ENCODE measurements around the gene MAP2K2.

The MAP2K2 gene

DNA sequence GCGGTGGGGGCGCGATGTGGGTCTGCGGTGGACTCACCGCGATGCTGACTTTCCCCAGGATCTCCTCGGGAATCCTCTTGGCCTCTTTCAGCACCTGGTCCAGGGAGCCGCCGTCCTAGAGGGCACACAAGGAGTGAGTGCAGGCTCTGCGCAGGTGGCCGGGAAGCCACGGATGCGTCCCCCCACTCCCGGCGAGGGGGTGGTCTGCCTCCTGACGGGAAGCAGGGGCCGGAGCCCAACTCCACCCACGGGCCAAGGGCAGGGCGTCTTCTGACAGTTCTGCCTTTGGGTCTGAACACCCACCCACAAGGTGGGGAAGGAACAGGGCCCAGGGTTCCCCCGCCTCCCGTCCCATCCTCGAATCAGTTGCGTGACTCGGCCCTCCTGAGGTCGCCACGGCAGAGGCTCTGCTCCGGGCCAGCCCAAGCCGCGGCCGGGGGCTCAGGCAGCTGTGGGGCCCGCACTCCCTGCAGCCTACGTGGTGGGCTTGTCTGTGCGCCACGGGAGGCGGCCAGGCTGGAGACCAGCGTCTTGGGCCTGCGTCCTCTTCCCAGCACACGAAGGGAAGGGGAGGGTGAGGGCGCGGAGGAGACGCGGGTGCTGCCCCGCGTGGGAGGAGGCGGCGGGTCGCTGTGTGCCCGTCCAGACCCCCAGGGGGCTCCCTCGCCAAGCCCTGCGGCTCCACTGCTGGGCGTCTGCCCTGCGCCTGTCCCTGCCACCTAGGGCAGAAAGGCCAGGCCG is 21.4 kb downstream of the MAP2K2 start:
- H2BK12ac ChIP-seq (ENCODE audit: low read length in 2 of 2): no peak overlapping the region
- WGBS: 95% methylated on average over 53 of the region's 53 CpGs
- no peak overlapping the region for H3K14ac ChIP-seq (ENCODE audit: low read length in 2 of 2)
- peaks cover 11% of the 10 kb centered on the region for H3K4me1 ChIP-seq (ENCODE audit: control insufficient read depth, insufficient read depth, low read depth, low read length)
- DNase-seq: no peak
- no peak overlapping the region for H3K23ac ChIP-seq (ENCODE audit: low read length in 2 of 2)
- no peak overlapping the region for H2BK15ac ChIP-seq (ENCODE audit: low read depth, poor library complexity, severe bottlenecking)
- H3K4ac ChIP-seq (ENCODE audit: low read depth in 1 of 2, low read length in 2 of 2): no peak overlapping the region
- no peaks in the 10 kb centered on the region for H3K9me3 ChIP-seq (ENCODE audit: control insufficient read depth, low read length)
- no peaks in the 10 kb centered on the region for H3K27me3 ChIP-seq (ENCODE audit: control insufficient read depth in 1 of 2, insufficient read depth in 1 of 2, low read length in 2 of 2)
- H2BK120ac ChIP-seq (ENCODE audit: low read depth, low read length): no peak overlapping the region
- no peak overlapping the region for H3K27ac ChIP-seq (ENCODE audit: low read length, poor library complexity, severe bottlenecking)
- H3K18ac ChIP-seq (ENCODE audit: low read depth in 1 of 2, low read length in 2 of 2): no peak overlapping the region
- no peak overlapping the region for H3K4me3 ChIP-seq (ENCODE audit: insufficient read depth in 1 of 2, low read depth in 1 of 2, low read length in 2 of 2)
- no peak overlapping the region for H4K8ac ChIP-seq (ENCODE audit: low read length)
- peaks cover 80 to 87% of the 10 kb centered on the region in 2 experiments for H3K36me3 ChIP-seq (ENCODE audit: control insufficient read depth in 1 of 2, insufficient read depth in 2 of 2, low read depth in 1 of 2, low read length in 2 of 2)
- H2AK5ac ChIP-seq (ENCODE audit: low read length, severe bottlenecking): no peak overlapping the region
- H4K91ac ChIP-seq (ENCODE audit: low read length): no peak overlapping the region
- H3K9ac ChIP-seq (ENCODE audit: low read length): no peak overlapping the region
- H3K4me2 ChIP-seq (ENCODE audit: low read length, poor library complexity, severe bottlenecking): no peak overlapping the region
- H2BK5ac ChIP-seq (ENCODE audit: low read depth, low read length, poor library complexity, severe bottlenecking): no peak overlapping the region
- H3K79me1 ChIP-seq (replicated peaks; ENCODE audit: low read length, poor library complexity, severe bottlenecking): peaks cover 39% of the 10 kb centered on the region
- no peak overlapping the region for H2AFZ ChIP-seq (ENCODE audit: low read depth, low read length)

DNA sequence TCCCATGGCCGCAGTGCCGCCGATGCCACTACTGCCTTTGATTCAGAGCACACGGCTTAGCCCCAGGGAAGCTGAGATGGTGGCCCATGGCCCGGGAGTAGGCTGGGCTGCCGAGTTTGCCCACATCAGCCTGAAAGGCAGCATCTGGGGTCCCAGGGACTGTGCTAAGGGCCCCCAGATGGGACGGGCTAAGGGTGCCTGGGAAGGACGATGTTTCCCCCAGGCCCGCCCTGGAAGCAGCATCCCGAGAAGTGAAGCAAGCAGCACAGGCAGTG is 22.5 kb downstream of the MAP2K2 start:
- Histone ChIP-seq H3K4me2 (ENCODE audit: low read length, poor library complexity, severe bottlenecking) (no peak overlapping the region), H4K8ac (ENCODE audit: low read length) (no peak overlapping the region), H3K23ac (ENCODE audit: low read length in 2 of 2) (no peak overlapping the region), H3K27me3 (ENCODE audit: control insufficient read depth in 1 of 2, insufficient read depth in 1 of 2, low read length in 2 of 2) (no peaks in the 10 kb centered on the region), H3K27ac (ENCODE audit: low read length, poor library complexity, severe bottlenecking) (no peak overlapping the region), H2AK5ac (ENCODE audit: low read length, severe bottlenecking) (no peak overlapping the region), H3K18ac (ENCODE audit: low read depth in 1 of 2, low read length in 2 of 2) (no peak overlapping the region), H2BK12ac (ENCODE audit: low read length in 2 of 2) (no peak overlapping the region), H3K9ac (ENCODE audit: low read length) (no peak overlapping the region), H3K4me1 (ENCODE audit: control insufficient read depth, insufficient read depth, low read depth, low read length) (peaks cover 13% of the 10 kb centered on the region), H3K14ac (ENCODE audit: low read length in 2 of 2) (no peak overlapping the region), H3K79me1 (replicated peaks; ENCODE audit: low read length, poor library complexity, severe bottlenecking) (peaks cover 36% of the 10 kb centered on the region), H3K4ac (ENCODE audit: low read depth in 1 of 2, low read length in 2 of 2) (no peak overlapping the region), H3K9me3 (ENCODE audit: control insufficient read depth, low read length) (no peaks in the 10 kb centered on the region), H2BK120ac (ENCODE audit: low read depth, low read length) (no peak overlapping the region), H4K91ac (ENCODE audit: low read length) (no peak overlapping the region), H2AFZ (ENCODE audit: low read depth, low read length) (no peak overlapping the region), H2BK5ac (ENCODE audit: low read depth, low read length, poor library complexity, severe bottlenecking) (no peak overlapping the region), H3K36me3 (ENCODE audit: control insufficient read depth in 1 of 2, insufficient read depth in 2 of 2, low read depth in 1 of 2, low read length in 2 of 2) (peaks cover 81 to 88% of the 10 kb centered on the region in 2 experiments), H2BK15ac (ENCODE audit: low read depth, poor library complexity, severe bottlenecking) (no peak overlapping the region), H3K4me3 (ENCODE audit: insufficient read depth in 1 of 2, low read depth in 1 of 2, low read length in 2 of 2) (no peak overlapping the region)
- 98% methylated on average over 10 of the region's 10 CpGs for WGBS
- DNase-seq: no peak

DNA sequence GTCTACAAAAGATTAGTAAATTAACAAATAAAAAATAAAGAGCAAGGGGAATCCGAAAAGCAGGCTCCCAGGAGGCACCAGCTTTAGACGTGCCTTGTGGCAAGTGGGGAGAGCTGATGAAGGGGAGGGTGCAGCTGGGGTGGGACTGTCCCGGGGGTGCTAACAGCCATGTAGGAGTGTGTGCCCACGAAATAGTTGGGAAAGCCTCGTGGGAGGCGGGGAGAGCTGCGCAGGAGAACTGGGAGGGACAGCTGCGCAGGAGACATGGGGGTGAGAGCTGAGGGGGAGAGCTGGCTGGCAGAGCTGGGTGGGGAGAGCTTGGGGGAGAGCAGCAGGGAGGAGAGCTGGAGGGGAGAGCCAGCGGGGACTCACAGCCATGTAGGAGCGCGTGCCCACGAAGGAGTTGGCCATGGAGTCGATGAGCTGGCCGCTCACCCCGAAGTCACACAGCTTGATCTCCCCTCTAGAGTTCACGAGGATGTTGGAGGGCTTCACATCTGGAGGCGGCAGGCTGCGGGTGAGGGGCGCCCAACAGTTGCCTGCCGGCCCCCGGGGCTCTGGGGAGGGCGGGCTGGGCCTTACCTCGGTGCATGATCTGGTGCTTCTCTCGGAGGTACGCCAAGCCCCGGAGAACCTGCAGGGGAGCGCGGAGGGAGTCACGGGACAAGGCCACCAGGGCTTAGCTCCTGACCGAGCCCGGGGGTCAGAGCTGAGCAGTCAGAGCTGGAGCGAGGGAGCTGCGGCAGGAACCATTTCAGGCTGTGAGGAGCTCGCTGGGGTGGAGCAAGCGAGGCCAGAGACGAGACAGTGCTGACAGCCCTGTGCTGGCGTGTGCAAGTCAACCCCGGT is 23.1 kb downstream of the MAP2K2 start:
- Histone ChIP-seq H2BK120ac (ENCODE audit: low read depth, low read length) (no peak overlapping the region), H3K36me3 (ENCODE audit: control insufficient read depth in 1 of 2, insufficient read depth in 2 of 2, low read depth in 1 of 2, low read length in 2 of 2) (peaks cover 77 to 89% of the 10 kb centered on the region in 2 experiments), H2BK5ac (ENCODE audit: low read depth, low read length, poor library complexity, severe bottlenecking) (no peak overlapping the region), H3K79me1 (replicated peaks; ENCODE audit: low read length, poor library complexity, severe bottlenecking) (peaks cover 35% of the 10 kb centered on the region), H2AFZ (ENCODE audit: low read depth, low read length) (no peak overlapping the region), H3K4ac (ENCODE audit: low read depth in 1 of 2, low read length in 2 of 2) (no peak overlapping the region), H2BK12ac (ENCODE audit: low read length in 2 of 2) (no peak overlapping the region), H3K9me3 (ENCODE audit: control insufficient read depth, low read length) (no peaks in the 10 kb centered on the region), H2BK15ac (ENCODE audit: low read depth, poor library complexity, severe bottlenecking) (no peak overlapping the region), H4K91ac (ENCODE audit: low read length) (no peak overlapping the region), H3K14ac (ENCODE audit: low read length in 2 of 2) (no peak overlapping the region), H3K4me2 (ENCODE audit: low read length, poor library complexity, severe bottlenecking) (no peak overlapping the region), H3K4me1 (ENCODE audit: control insufficient read depth, insufficient read depth, low read depth, low read length) (peaks cover 13% of the 10 kb centered on the region), H2AK5ac (ENCODE audit: low read length, severe bottlenecking) (no peak overlapping the region), H3K18ac (ENCODE audit: low read depth in 1 of 2, low read length in 2 of 2) (no peak overlapping the region), H3K4me3 (ENCODE audit: insufficient read depth in 1 of 2, low read depth in 1 of 2, low read length in 2 of 2) (no peak overlapping the region), H3K27ac (ENCODE audit: low read length, poor library complexity, severe bottlenecking) (no peak overlapping the region), H3K9ac (ENCODE audit: low read length) (no peak overlapping the region), H3K23ac (ENCODE audit: low read length in 2 of 2) (no peak overlapping the region), H4K8ac (ENCODE audit: low read length) (no peak overlapping the region), H3K27me3 (ENCODE audit: control insufficient read depth in 1 of 2, insufficient read depth in 1 of 2, low read length in 2 of 2) (no peaks in the 10 kb centered on the region)
- WGBS: 96% methylated on average over 38 of the region's 38 CpGs
- DNase-seq: no peak

- Histone ChIP-seq H3K18ac (ENCODE audit: low read depth in 1 of 2, low read length in 2 of 2) (no peak overlapping the region), H2AK5ac (ENCODE audit: low read length, severe bottlenecking) (no peak overlapping the region), H4K8ac (ENCODE audit: low read length) (no peak overlapping the region), H3K27me3 (ENCODE audit: control insufficient read depth in 1 of 2, insufficient read depth in 1 of 2, low read length in 2 of 2) (no peaks in the 10 kb centered on the region), H4K91ac (ENCODE audit: low read length) (no peak overlapping the region), H3K9ac (ENCODE audit: low read length) (no peak overlapping the region), H3K14ac (ENCODE audit: low read length in 2 of 2) (no peak overlapping the region), H3K79me1 (replicated peaks; ENCODE audit: low read length, poor library complexity, severe bottlenecking) (peaks cover 29% of the 10 kb centered on the region), H2BK5ac (ENCODE audit: low read depth, low read length, poor library complexity, severe bottlenecking) (no peak overlapping the region), H3K4ac (ENCODE audit: low read depth in 1 of 2, low read length in 2 of 2) (no peak overlapping the region), H2BK120ac (ENCODE audit: low read depth, low read length) (no peak overlapping the region), H3K4me1 (ENCODE audit: control insufficient read depth, insufficient read depth, low read depth, low read length) (peaks cover 5% of the 10 kb centered on the region), H3K27ac (ENCODE audit: low read length, poor library complexity, severe bottlenecking) (no peak overlapping the region), H2AFZ (ENCODE audit: low read depth, low read length) (no peak overlapping the region), H2BK15ac (ENCODE audit: low read depth, poor library complexity, severe bottlenecking) (no peak overlapping the region), H3K9me3 (ENCODE audit: control insufficient read depth, low read length) (no peaks in the 10 kb centered on the region), H3K36me3 (ENCODE audit: control insufficient read depth in 1 of 2, insufficient read depth in 2 of 2, low read depth in 1 of 2, low read length in 2 of 2) (peaks cover 77 to 93% of the 10 kb centered on the region in 2 experiments), H3K4me2 (ENCODE audit: low read length, poor library complexity, severe bottlenecking) (no peak overlapping the region), H3K23ac (ENCODE audit: low read length in 2 of 2) (no peak overlapping the region), H2BK12ac (ENCODE audit: low read length in 2 of 2) (no peak overlapping the region), H3K4me3 (ENCODE audit: insufficient read depth in 1 of 2, low read depth in 1 of 2, low read length in 2 of 2) (no peak overlapping the region)
- no peak for DNase-seq
- 94% methylated on average over 36 of the region's 38 CpGs for WGBS
Measured at GRCh38 chr19:4099041-4099764, 24.7 kb downstream of the MAP2K2 start.
